ENCODE results near the gene ASXL1. TPM values are rescaled to one million over a fixed set of nuclear protein-coding genes. Genes with fewer than 3 reads are reported as not detected.

Gene ASXL1
- total RNA-seq, 1 experiment from 2014 or later: 74.9 TPM

DNA sequence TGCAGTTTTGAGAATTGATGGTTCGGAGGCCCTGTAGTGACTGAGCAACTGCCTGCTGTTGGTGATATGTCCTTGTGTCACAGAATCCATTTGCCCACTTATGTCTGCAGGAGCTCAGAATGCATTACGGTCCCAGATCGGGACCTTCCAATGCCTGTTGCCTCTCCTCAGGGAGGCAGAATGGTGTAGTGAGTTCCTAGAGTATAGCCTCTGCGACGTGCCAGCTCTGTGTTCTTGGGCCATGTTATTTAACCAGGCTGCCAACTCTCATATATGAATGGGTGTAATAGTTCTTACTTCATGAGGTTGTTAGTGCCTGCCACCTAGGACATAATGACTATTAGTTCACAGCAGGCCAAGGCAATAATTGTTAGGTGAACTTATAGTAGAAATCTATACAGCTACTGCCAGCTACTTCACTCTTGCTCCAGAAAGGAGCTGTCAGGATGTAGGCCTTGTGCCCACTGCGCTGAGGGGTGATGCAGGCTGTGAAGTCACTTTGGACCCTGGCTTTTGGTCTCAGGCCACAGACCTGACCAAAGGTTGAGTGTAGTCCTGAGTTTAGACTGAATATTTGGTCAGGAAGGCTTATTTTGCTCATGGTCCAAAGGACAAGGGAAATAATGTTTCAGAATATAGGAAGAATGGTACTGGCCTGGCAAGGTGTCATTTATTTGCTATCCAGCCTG lies 82.1 kb downstream of the ASXL1 start:
- no peak for DNase-seq (ENCODE audit: low spot score)

DNA sequence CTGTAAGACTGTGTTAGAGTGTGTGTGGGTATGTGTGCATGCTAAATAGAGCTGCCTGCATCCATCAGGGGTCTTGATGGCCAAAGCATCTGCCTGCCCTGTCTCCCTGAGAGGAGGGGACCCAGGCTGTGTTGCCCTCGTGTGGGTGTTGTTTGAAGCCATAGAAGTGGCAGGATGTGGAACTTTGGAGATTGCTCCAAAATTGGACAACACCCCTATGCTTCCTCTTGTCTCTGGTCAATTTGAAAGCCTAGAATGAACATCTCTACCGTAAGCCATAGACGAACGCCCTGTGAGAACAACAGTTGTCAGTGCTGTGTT lies 82.6 kb downstream of the ASXL1 start:
- no peak for DNase-seq (ENCODE audit: low spot score)

DNA sequence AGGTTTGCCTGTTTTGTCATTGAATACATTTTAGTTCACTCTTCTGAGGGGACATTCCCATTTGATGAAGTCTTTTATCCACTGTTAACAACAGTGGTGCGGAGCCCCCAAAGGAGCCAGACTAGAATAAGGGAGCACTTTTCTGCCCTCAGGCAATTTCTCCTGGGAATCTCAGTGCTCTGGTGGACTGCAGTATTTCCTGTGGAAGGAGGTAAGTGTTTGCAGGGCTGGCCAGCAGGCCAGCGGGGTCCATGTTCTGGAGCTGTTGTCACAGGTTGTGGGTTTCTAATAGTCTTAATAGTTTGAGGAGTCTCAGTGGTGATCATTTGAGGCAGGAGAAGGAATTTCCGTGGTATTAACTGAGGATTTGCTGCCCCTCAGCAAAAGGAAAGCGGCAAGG lies 83.5 kb downstream of the ASXL1 start:
- no peak for DNase-seq (ENCODE audit: low spot score)

DNA sequence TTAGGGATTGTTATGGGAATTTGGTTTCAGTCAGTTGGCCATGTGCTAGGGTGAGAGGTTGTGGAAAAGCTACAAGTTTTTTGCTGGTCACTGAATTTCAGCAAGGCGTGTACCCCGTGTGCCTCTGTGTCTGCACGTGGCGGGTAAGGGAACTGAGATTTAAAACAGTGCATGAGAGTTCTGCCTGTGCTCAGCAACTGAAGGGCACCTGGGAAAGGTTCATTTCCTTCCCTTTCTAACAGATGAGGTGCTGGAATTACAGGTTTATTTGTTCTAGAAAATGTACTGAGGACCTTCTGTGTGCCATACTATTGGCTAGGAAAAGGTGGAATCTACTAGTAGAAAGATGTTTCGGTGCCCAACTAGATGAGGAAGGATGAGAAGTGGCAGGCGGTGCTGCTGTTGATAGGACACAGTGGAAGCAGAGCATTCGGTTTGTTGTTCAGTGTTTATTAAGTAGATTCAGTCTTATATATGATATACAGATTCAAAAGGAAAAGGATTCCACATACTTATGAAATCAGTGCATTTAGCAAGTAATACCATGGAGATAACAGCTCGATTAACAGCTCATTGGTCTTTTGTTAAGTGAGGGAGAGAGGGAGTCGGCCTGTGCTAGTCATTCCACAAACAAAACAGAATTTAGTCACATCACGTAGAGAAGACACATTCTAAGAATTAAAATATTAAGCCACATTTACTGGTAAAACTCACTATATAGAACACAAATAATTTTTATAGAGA lies 84.7 kb downstream of the ASXL1 start:
- DNase-seq (ENCODE audit: low spot score): no peak

DNA sequence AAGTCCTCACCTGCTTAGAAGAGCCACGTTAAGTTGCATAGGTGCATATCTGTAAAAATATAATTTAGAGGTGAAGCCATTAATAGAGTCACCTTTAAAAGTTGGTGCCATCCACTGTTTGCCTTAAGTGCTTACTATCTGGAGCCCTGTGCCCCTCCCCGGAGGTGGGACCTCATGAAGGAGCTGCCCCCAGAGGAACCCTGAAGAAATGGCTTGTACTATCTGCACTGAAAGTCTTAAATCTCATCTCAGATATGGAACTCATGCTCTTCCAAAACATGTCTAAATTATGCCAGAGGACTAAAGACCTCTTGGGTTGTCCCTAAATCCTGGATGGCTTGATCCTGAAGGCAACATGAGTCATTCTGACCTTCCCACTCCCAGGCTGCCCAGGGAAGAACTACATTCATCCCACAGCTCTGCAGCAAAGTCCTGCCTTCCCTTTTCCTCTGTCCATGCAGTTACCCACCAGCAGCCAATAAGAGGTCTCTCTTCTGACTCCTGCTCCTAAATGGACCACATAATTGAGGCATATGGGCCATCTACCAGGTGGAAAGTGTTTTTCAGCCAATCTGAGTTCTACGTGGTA lies 85.3 kb downstream of the ASXL1 start:
- no peak for DNase-seq (ENCODE audit: low spot score)

DNA sequence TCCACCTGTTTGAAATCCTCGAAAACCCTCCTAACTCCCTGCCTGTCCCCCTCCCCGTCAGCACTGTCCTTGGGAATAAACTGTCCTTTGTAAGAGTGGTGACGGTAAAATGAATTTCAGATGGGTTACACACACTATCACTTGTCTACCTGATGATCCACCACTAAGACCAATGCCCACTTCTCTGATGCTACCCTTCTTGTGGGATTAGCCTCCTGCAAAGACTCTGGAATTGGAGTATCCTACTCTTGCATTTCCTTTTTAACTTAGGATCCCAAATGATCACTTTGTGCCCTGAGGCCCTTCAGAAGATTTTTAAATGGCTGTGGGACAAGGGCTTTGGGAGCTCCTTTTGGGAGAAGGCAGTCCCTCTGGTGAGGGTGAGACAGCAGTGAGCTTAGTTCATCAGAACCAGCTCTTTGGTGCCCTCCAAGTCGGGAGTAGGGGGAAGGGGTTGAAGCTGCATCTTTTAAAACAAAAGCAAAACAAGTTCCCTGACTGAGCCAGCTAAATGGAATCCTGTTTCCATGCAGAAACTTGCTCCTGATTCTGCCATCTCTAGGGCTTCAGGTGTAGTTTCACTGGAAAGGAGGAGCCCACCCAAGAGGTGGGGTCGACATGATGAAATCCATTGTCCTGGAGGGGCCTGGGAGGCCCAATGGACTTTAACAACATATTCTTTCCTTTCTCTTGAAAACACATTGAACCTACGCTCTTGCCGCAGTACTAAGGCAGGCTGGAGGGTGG lies 86.5 kb downstream of the ASXL1 start:
- no peak for DNase-seq (ENCODE audit: low spot score)

DNA sequence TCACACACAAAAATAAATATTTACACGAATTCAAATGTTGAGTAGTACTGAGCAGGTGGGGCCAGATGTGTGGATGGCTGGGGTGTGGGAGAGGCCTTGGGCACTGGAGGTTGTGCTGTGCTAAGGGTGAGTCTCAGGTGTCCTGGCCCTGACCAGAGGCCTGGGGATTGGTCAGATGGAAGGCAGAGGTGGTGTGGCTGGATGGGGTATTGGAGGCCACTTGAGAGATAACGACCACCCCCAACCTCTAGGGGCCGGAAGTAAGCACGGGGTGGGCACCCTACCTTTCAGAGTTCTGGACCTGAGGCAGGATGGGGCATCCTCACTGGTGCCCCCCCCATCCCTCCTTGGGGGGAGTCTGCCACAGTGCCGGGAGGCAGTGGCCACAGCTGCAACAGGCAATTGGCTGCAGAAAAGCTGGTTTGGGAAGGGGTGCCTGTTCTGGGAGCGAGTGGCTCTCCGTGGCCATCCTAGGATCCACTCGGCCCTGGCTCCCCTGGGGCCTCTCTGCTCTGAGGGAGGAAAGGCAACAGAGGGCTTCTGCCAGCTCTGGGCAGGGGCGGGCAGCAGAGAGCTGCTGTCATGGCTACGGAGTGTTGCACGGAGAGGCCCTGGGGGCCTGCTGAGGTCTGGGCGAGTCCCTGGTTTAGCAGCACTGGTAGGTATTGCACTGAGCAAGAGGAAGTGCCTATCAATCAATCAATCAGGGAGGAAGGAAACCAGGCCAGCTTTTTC lies 87.6 kb downstream of the ASXL1 start:
- no peak for DNase-seq (ENCODE audit: low spot score)

DNA sequence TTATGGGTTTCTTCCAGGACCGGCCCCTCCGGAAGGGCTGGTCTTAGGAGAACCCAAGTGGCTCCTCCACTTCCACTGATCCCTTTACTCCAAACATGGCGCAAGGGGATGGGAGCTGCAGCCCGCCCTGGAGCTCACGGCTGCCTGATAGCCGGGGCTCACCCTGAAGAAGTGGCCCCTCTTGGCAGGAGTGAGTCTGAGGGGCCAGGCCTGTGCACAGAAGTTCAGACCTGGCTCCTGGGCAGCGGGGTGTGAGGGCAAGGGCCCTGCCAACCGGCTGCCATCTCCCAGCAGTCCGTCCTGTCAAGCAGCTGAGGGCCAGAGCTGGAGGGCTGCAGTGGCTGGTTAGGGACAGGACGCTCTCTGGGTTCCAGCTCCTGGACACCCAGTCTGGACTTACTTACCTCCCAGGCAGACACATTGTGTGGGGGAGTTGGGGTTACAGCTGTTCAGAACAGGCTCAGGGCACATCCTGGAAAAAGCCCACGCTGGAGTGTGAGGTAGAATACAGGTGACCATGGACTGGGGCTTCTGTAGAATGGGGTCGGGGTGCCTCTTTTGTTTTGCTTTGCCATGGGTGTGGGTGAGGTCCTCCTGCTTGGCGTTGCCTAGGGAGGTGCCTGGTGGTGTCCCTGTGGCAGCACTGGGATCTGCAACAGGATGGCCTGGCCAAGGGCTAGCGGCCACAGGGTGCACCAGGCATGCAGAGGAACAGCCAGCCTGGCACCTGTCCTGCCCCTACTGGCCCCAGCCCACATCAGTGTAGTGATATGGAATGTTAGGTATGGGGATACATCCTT lies 88.4 kb downstream of the ASXL1 start:
- DNase-seq (ENCODE audit: low spot score): no peak

DNA sequence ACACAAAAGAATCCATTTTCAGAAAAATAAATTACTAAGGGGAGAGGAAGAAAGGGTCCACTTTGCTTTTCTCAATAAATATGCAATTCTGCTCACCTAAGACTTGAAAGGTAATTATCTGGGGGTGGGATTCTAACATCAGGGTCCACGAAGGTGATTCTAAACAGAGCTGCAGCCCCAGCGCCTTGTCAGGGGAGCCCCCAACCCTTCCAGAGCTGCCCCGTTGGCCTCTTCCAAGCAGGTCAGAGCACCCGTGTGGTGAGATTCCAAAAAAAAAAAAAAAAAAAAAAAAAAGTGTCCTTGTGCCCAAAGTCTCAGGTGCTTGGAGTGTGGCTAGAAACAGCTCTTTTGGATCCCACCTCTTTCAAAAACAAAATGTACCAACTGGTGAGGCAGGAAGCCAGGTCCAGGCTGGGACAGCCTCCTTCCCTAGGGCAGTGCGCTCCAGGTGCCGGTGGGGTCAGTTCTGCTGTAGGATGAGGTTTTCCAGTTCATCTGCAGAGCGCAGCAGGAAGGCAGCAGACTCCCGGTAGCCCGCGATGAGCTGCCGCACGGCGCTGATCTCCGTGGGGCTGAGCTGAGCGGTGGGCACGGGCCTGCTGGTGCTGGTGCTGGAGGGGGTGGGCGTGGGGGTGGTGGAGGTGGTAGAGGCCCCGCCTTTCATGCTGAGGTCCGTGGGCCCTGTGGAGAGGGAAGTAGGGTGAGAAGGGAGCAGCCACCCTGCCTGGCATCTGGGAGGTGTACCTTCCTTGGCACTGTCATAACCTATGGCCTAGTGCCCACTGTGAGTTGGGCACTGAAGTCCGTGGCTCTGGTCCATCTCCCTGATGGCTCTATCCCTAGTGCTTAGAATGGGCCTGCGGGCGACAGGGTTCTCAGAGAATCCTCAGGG lies 89.3 kb downstream of the ASXL1 start:
- DNase-seq (ENCODE audit: low spot score): no peak

DNA sequence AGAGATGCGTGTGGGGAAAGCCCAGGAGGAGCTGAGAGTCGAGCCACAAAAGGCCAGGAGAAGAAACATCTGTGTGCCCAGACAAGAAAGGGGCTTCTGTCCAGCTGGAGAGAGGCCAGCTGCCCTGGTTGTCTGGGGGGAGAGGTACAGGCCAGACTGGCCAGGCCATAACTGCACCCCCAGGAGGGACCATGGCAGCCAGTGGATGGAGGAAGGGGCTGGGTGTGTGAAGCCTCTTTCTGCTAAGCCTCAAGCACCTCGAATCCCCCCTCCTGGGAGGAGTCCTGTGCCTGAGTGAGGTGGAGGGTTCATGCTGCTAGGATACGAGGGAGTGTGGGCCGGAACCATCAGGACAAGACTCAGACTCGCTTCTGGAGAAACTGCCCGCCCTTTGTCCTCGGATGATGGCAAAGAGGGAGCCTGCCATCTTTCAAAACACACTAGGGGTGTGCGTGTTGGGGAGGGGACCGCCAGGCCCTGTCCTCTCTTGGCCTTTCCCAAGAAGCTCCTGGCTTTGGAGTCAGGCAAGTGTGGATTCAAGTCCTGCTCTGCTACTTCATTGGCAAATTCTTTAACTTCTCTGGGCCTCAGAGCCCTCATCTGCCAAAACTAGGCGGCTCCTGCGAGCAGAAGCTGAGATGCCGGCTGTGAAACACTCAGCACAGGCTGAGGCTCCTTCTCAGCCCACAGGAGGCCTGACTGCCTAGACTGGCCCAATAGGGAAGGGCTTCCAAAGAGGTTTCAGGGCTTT lies 90.3 kb downstream of the ASXL1 start:
- no peak for DNase-seq (ENCODE audit: low spot score)

DNA sequence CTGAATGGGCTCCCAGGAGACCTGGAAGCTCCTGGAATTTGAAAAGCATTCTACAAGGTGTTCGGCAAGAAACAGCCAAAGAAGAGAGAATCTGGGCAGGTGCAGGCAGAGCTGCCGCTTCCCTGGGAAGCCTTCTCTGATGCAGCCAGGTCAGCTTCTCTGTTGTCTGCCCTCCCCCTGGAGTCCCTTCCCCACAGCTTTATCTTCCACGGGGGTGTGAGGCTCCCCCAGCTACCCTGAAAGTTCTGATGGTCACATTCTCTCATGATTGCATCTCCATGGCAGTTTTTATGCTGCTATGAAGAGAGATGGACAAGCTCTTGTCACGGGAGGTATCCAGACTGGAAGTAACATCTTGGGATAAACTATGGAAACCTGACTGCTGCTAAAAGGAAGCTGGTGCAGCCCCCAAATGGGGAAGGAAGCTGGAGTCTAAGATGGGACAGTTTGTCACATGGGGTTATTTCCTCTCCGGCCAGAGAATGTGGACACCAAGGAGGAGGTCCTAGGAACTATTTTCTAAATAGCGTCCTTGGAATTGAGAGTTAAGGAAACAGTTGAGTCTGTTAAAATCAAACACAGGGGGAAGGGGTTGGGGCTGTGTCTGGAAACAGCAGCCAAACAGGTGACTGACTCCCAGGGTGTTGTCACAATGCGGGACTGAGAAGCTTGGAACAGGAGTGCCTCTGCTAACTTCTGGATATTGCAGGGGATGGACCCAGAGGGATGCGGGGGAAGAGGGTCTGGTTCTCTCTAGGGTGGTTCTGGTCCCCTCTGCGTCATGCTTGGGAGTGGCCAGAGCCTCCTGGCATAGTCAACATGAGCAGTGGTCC lies 91.1 kb downstream of the ASXL1 start:
- DNase-seq (ENCODE audit: low spot score): no peak

DNA sequence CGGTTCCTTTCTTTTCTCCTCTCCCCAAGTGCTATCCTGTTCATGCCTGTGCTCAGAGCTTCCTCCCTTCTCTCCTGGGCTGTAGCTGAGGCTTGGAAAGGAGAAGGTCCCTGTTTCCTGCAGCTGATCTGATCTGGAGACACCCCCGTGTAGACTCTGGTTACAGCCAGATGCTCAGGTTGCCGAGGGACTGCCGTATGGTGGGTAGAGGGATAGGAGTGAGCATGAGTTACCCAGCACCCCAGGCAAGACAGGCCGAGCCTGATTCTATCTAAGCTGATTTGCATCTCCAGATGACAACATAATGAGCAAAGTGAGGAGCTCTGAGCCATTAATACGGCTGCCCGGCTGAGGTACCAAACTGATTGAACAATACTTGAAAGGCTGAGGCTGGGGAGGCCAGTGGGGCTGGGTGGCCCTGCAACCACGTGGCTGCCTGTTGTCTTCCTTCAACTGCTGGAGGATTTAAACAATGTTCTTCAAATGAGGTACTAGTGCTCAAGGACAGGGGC lies 91.8 kb downstream of the ASXL1 start:
- DNase-seq (ENCODE audit: low spot score): no peak

DNA sequence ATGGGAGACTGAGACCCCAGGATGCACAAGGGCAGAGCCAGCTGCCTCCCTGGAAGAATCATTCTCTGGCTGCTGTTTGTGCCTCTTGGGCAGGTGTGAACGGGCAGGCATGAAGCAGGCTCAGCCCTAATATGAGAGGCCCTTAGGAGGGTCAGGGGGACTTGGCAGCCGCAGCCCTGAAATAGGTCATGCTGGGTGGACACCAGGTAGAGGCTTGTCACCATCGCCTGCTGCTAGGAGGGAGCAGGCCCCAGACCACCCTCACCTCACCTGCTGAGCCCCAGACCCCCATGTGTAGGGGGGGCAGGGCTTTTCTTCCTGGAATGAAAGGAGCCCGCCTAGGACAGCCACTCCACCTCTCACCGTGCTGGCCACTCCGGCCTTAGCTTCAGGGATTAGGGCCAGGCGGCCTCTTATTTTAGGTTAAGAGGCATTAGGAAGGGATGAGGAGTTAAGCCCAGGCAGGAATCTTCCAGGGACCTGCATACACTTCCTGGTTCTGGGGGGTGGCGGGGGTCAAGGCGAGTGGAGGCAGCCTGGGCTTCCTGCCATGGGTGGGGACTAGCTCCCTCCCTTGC lies 92.4 kb downstream of the ASXL1 start:
- DNase-seq (ENCODE audit: low spot score): no peak

DNA sequence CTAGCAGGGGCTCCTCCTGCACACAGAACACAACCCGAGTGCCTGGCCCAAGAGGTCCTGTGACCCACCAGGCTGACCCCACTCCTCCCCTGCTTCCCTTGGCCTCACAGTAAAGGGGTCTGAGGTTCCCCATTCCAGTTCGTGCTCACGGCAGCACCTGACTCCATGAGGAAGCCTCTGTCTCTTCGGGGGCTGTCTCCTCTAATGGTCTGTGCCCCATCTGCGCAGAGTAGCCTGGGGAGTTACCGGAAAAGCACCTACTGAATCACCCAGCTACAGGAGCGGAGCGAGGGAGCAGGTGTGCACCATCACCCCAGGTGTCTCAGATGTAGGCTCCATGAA lies 93.2 kb downstream of the ASXL1 start:
- no peak for DNase-seq (ENCODE audit: low spot score)

DNA sequence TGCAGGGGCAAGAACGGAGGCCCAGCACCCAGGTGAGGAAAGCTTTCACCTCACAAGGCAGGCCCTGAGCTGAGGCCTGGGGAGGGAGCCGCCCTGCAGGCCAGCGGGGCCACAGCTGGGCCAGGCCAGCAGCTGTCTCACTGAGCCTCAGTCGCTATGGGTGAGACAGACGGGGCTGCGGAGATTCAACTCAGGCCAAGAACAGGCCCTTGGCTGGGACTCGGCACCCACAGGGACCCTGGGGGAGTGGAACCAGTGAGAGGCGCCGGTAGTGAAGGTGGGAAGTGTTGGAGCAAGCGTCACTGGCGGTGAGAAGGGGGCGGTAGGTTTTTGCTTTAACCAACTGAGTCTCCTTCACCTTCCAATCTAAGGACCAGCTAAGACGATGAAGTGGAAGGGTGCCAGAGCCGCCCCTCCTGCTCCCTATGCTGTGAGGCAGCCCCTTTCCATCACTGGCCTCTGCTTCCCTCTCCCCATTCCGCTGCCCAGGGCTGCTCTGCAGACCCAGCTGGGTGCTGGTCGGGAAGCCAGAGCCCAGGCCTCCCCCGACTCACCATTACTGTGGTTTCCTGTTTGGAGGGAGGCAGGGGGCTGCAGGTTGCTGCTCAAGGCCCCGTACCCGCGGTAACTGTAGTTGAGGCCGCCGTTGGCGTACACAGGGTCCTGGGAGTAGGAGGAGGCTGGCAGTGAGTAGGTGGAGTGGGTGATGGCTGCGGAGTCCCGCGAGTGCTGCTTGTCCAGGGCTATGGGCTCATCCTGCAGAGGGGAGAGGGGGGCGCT lies 93.7 kb downstream of the ASXL1 start:
- no peak for DNase-seq (ENCODE audit: low spot score)

DNA sequence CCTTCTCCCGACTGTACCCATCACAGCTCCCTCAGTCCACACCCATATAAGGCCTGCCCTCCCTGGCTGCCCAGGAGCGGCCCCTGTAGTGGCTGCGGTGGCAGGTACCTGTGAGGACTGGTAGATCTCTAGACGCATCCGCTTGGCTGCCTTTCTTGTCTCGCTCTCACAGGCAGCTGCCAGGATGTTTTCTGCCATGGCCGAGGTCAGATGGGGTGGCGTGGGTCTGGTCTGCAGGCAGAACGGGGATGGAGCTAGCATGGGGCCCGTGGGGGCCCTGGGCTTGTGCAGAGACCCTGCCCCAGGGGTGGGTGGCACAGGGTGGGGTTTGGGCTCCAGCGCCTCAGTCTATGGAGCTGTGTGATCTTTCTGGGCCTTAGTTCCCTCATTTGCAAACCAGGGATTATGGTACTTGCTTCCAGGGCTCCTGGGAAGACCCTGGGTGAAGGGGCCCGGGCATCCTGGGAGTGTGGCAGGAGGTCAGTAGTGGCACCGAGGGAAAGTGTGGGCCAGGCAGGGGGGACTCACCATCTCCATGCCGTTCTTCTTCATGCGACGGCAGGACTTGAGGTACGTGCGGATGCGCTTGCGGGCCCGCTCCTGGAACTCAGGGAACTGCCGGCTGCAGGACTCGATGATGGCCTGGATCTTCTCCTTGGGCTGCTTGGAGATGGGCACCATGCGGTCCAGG lies 94.8 kb downstream of the ASXL1 start:
- DNase-seq (ENCODE audit: low spot score): no peak
